ENCODE measurements around the gene BATF. TPM values are rescaled to one million over a fixed set of nuclear protein-coding genes. Genes with fewer than 3 reads are reported as not detected.

BATF gene
- total RNA-seq, 1 donor from 2014 or later, result 1.7 TPM

DNA sequence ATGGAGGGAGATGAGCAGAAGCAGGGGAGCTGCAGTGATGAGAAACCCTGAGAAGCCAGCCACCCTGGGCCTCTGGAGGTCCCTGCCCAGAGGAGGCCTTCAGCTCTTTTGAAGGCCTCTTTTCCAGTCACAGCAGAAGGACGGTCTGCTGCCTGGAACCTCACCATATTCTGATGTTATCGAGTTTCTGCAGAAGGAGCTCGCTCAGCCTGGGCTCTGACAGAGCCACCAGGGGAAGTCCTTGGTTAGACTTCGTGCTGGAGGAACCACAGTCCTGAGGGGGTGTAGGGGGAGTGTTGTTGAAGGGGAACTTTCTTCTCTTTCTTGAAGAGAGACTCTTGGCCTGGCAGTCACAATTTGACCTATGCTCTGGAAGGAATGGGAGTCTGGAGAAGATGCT is 25.1 kb upstream of the BATF start:
- DNase-seq (ENCODE audit: low spot score) (no peak), ATAC-seq (peak; percentile 40)
- intact Hi-C loops (cut with DNase I), result no loop called here

- ATAC-seq, result no peak
- DNase-seq (ENCODE audit: low spot score), result no peak
- intact Hi-C loops (cut with DNase I), result no loop called here
These were observed 24.6 kb upstream of the BATF start for GRCh38 chr14:75497701-75498100.

GRCh38 chr14:75499084-75499875 is 23.0 kb upstream of the BATF start:
- intact Hi-C loops (cut with DNase I), result no loop called here
- DNase-seq (ENCODE audit: low spot score), result no peak
- no peak for ATAC-seq

DNA sequence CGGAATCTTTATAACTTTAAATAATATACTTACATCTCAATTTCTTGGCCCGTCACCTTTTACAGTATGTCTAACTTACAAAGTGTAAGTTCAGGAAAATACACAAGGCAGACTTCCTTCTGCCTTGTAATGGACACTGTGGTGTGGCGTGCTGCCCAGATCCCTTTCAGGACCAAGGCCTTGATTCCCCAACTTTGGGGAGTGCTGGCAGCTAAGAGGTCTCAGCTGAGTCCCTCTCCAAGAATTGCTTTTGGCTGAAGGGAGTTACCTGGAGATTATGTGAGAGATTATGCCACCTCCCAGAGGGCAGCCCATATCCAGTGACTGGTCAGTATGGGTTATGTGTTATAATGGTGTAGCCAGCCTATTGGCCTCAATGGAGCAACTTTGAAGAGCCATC is 21.2 kb upstream of the BATF start:
- DNase-seq (ENCODE audit: low spot score) (no peak), ATAC-seq (no peak)
- intact Hi-C loops (cut with DNase I), result no loop called here

DNA sequence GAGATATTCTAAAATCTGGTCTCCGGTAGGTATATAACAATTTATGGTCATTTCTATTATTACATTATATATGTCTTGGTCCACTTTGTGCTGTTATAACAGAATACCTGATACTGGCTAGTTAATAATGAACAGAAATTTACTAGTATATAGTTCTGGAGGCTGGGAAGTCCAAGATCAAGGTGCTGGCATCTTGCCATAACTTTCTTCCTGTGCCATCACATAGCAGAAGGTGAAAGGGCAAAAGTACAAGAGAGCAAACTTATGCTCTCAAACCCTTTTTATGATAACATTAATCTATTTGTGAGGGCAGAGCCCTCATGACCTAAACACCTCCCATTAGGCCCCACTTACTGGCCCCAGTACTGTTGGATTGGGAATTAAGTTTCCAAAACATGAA is 17.9 kb upstream of the BATF start:
- DNase-seq (ENCODE audit: low spot score), result no peak
- no peak for ATAC-seq
- intact Hi-C loops (cut with DNase I), result no loop called here

DNA sequence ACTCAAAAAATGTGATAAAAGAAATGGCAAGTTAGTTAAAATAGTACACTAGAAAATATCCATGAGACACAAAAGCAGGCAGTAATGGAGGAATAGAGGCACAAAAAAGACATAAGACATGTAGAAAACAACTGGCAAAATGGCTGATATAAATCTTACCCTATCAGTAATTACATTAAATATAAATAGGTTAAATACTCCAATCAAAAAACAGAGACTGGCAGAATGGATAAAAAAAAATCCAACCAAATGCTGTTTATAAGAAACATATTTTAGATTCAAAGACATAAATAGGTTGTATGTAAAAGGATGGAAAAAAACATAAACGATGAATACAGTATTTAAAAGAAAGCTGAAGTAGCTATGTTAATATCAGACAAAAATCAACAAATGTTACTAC is 15.3 kb upstream of the BATF start:
- intact Hi-C loops (cut with DNase I), result no loop called here
- DNase-seq (ENCODE audit: low spot score) (no peak), ATAC-seq (no peak)

DNA sequence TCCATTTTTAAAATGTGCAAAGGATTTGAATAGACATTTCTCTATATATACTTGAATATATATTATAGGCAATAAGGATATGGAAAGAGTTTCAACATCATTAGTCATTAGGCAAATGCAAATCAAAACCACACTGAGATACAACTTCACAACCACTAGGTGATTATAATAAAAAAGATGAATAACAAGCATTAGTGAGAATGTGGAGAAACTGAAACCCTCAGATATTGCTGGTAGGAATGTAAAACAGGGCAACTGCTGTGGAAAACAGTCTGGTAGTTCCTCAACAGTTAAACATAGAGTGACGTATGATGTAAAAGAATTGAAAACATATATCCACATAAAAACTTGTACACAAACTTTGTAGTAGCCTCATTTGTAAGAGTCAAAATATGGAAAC is 11.7 kb upstream of the BATF start:
- ATAC-seq (no peak), DNase-seq (ENCODE audit: low spot score) (no peak)
- intact Hi-C loops (cut with DNase I), result no loop called here

DNA sequence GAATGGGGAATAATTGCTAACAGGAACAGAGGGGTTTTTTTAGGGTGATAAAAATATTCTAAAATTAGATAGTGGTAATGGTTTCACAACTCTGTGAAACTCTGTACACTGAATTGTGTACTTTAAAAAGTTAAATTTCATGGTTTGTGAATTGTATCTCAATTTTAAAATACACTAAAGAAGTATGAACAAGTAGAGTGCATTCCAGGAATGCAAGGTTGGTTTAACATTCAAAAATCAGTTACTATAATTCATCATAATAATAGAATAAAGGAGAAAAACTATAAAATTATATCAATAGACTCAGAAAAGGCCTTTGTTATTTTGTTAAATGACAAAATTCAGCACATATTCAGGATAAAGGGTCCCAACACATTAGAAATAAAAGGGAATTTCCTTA is 11.1 kb upstream of the BATF start:
- intact Hi-C loops (cut with DNase I), result no loop called here
- ATAC-seq (no peak), DNase-seq (ENCODE audit: low spot score) (no peak)

- DNase-seq (ENCODE audit: low spot score) (no peak), ATAC-seq (no peak)
- intact Hi-C loops (cut with DNase I), result no loop called here
These were observed 8.2 kb upstream of the BATF start for GRCh38 chr14:75513911-75514672.

DNA sequence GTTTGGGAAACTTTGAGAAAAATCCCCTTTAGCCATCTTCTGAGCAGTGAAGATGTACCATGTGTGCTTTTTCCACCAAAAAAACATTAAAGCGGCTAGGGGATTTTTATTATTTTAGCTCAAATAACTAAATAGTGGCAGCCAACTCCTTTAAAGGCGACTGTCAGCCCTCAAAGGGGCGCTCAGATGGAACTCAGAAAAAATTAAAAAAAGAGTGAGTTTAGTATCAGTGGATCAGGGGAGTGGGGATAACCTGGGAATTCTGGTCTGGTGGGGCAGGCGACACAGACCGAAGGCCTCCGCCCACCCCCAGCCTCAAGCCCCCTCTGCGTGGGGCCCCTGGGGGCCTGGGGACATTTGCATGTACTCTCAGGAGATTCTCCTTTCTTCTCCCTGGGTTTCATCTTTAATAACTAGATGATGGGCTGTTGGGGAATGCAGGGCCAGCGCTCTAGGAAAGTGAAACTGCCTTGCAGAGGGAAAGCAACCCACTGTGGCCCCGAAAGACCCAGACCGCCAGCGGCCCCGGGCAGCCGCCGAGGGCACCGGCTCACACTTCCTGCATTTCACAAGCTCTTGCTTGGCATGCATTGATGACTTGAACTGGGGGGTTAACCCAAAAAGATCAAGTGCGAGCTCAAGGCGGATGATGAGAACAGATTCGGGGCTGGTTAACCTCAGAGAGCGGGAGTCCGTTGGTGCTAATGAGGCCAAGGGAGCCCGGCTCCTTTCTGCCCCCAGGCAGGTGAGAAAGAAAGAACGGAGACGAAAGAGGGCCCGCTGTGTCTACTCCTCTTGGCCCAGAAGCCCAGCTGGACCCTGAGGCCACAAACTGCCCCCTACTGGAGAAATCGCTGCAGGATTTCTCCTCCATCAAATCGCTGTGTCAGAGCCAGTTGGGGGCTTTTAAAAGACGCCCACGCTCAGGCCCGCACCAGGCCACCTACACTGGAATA is 7.3 kb upstream of the BATF start:
- peak; percentile 77 for ATAC-seq
- intact Hi-C loops (cut with DNase I), result no loop called here
- DNase-seq (ENCODE audit: low spot score), result no peak

DNA sequence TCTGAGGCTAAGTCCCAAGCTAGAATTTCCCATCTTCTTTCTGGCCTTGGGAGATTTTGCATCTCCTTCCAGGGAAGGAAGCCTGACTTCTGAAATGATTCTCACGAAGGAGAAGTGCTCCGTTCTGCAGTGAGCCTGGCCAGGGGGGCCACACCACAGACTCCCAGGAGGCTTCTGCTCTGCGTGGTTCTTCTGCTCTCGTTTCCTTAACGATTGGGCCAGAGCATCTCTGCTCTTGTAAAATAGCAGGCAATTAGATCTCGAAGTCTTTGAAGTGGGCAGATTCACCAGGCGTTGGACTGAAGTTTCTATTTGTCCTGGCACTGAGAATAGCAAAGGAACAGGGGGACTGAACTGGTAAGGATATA is 6.7 kb upstream of the BATF start:
- DNase-seq (ENCODE audit: low spot score), result no peak
- intact Hi-C loops (cut with DNase I), result no loop called here
- ATAC-seq, result peak; percentile 71

DNA sequence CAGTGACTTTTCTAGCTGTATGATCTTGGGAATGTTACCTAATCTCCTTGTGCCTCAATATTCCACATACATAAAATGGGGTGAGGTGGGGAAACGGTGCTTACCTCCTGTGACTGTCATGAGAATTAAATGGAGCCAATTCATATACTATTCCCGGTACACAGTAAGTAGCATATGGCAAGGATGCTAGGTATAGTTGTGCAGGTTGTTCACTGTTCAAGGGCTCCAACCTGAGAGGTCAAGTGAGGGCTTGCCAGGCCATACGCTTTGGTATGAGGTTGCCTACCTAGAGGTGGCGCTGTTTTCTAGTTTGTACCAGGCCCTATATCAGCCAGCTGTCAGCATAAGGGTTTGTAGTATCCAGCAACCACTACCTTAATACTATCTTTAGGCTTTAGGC is 3.6 kb upstream of the BATF start:
- intact Hi-C loops (cut with DNase I), result no loop called here
- no peak for ATAC-seq
- DNase-seq (ENCODE audit: low spot score), result no peak

DNA sequence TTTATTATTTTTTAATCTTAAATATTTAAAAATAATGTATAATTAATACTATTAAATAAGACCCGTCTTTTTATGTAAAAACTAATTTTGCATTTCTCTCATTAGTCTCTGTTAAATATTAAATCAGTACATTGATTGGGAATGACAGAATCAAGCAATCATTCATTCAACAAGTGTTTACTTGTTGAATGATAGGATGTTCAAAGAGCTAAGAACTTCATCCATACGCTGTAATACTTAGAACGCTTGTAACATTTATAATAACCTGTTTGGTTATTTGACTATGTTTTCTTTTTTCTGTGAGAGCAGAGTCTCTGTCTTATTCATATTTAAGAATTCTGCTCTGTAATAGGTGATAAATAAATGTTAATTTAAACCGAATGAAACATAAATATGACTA is 2.9 kb upstream of the BATF start:
- ATAC-seq, result no peak
- DNase-seq (ENCODE audit: low spot score), result no peak
- intact Hi-C loops (cut with DNase I), result no loop called here

DNA sequence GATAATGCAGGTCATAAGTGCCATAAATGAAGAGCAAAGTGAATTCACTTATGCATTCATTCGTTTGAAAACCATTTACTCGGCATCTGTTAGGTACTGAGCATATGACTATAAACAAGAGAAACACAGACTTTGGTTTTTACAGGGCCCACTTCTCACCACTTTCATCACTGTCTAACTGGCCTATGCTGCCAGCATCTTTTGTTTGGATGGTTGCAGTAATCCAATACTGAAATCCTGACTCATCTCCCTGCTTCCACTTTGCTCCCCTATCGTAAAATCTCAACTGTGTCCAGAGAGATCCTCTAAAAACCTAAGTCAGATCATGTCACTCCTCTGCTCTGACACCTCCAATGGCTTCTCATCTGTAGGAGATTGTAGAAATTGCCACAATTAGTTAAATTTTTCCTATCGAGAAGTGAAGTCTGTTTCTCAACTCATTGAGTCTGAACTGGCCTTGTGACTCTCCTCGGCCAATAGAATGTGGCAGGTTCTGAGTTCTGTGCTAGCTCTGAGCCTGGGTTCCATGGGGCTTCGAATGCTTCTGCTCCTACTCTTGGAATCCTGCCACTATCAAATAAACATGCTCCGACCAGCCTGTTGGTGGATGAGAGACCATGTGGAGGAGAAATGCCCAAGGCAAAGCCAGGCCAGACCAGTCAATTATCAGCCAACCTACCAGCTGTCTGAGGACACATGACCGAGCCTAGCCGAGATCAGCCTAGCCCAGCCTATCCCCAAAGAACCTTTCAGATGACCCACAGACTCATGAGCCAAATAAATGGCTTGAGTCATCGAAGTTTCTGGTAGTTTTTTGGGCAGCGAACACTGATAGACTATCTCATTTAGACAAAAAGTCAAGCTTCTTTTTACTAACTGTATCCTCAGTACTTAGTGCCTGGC is 2.2 kb upstream of the BATF start:
- intact Hi-C loops (cut with DNase I), result no loop called here
- DNase-seq (ENCODE audit: low spot score) (no peak), ATAC-seq (no peak)

GRCh38 chr14:75520852-75521251 is 1.4 kb upstream of the BATF start:
- ATAC-seq (no peak), DNase-seq (ENCODE audit: low spot score) (no peak)
- intact Hi-C loops (cut with DNase I), result no loop called here

DNA sequence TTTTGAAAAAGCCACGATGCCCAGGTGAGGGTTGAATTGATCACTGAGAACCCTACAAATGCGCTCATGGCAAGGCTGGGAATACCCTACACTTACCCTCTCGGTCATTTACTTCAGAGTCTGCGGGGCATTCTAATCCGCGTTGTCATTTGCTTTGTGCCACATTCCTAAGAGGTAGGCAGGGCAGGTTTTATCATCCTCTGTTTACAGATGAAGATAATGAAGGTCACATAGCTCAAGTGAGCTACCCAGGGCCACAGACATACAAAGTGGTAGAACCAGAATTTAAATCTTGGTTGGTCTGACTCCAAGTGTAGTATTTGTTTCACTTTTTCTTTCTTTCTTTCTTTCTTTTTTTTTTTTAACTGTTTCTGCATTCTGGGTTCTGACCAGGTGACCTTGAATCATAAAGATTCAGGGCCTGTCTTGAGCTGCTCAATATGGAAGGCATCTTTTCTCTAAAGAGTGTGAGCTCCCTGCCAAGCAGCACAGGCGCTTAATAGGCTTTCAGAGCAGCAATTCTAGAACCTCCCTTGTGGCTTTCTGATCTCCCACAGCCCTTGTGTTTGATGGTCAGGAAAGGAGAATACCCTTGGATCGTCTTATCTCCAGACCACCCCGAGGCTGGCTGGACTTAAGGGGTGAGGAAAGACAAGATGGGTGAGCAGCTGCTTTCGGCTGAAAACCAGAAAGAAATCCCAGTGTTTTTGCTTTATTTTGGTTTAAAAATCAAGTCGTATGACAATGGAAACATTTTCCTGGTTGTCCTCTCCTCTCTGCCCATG is 662 bp upstream of the BATF start:
- ATAC-seq, result no peak
- intact Hi-C loops (cut with DNase I), result no loop called here
- DNase-seq (ENCODE audit: low spot score), result no peak

GRCh38 chr14:75522983-75523318 is 682 bp downstream of the BATF start:
- DNase-seq (ENCODE audit: low spot score), result no peak
- no peak for ATAC-seq
- intact Hi-C loops (cut with DNase I), result no loop called here

- ATAC-seq (peak; percentile 33), DNase-seq (ENCODE audit: low spot score) (no peak)
- intact Hi-C loops (cut with DNase I), result no loop called here
These were observed 1.5 kb downstream of the BATF start for GRCh38 chr14:75523771-75524171.
